GM12891 (cell line): ENCODE measurements around the gene CCDC33.

Experiments used
- POLR2A ChIP-seq: IDR thresholded peaks from 2 replicates; pipeline ENCODE4 v1.6.1; 2011; ENCODE audit warnings: low read depth, low read length, control low read depth
- SPI1 ChIP-seq: IDR thresholded peaks from 2 replicates; pipeline ENCODE4 v1.6.1; 2011; ENCODE audit warnings: low read depth, low read length, control low read depth

DNA sequence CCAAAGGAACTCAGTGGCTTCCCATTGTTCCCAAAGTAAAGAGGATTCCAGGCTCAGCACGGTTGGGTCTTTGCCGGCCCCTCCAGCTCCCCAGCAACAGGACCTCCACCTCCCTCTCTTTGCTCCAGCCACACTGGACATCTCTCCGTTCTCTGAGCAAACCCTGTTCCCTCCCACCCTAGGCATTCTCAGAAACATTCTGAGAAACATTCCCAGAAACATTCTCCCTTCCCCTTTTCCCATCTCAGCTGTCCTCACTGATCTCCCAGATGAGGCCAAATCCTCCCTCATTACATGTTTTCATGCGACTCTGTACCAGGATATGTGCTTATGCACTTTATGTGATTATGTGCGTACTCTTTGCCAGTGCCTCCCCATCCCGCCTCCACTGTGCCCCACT is 14.1 kb downstream of the CCDC33 start:
- no peak for TF ChIP-seq SPI1
- no peak for TF ChIP-seq POLR2A
